Measurements from ENCODE around the gene PTTG1IP. TPM values are rescaled to one million over a fixed set of nuclear protein-coding genes. Genes with fewer than 3 reads are reported as not detected.
A peak's percentile ranks its signal among the peaks of the same experiment; 100 is the strongest.

PTTG1IP gene
- total and polyA plus RNA-seq, 2 experiments from 2014 or later: 676 to 814 TPM

GRCh38 chr21:44817506-44817880, 56.0 kb downstream of the PTTG1IP start:
- Histone ChIP-seq H3K79me2 (ENCODE audit: insufficient read depth) (peaks cover 50% of the 10 kb centered on the region), H3K4me3 (peak overlapping the region; percentile 82), H3K9me2 (ENCODE audit: insufficient read depth) (no peaks in the 10 kb centered on the region), H3K9me3 (ENCODE audit: low read depth) (no peaks in the 10 kb centered on the region), H3K27me3 (replicated peaks; ENCODE audit: insufficient read depth) (no peaks in the 10 kb centered on the region), H3K27ac (no peak overlapping the region), H3K4me2 (ENCODE audit: unreplicated experiment) (peak overlapping the region; percentile 84), H3F3A (ENCODE audit: insufficient read depth) (0 out of 2 replicates have a peak, but pooled peaks cover 4% of the 10 kb centered on the region), H3K4me1 (ENCODE audit: insufficient read depth) (peaks cover 16% of the 10 kb centered on the region), H3K9ac (peak overlapping the region; percentile 74), H4K20me1 (ENCODE audit: insufficient read depth) (no peaks in the 10 kb centered on the region), H2AFZ (no peak overlapping the region), H3K36me3 (ENCODE audit: low read depth) (no peaks in the 10 kb centered on the region)
- DNase-seq: peak; percentile 95
- TF ChIP-seq EZH2 (IDR thresholded peaks at IDR 0.05; ENCODE audit: insufficient read depth, poor library complexity, severe bottlenecking) (no peak), EZH2phosphoT487 (IDR thresholded peaks at IDR 0.05; ENCODE audit: insufficient read depth, low read depth) (no peak)
- in situ Hi-C loops (cut with MboI): no loop called here
- WGBS, 2 experiments (ENCODE audit: low coverage in 1 of 2, low lambda C conversion rate in 2 of 2, missing lambda C conversion rate in 2 of 2): 3 to 4% methylated on average over 7 to 39 of the region's 43 CpGs

- DNase-seq: no peak
- H2AFZ ChIP-seq: no peak overlapping the region
- no peaks in the 10 kb centered on the region for H3K36me3 ChIP-seq (ENCODE audit: low read depth)
- TF ChIP-seq EZH2 (IDR thresholded peaks at IDR 0.05; ENCODE audit: insufficient read depth, poor library complexity, severe bottlenecking): no peak
- no peak for TF ChIP-seq EZH2phosphoT487 (IDR thresholded peaks at IDR 0.05; ENCODE audit: insufficient read depth, low read depth)
- WGBS, 2 experiments (ENCODE audit: low coverage in 1 of 2, low lambda C conversion rate in 2 of 2, missing lambda C conversion rate in 2 of 2): 37 to 50% methylated on average over 15 to 57 of the region's 57 CpGs
- peak overlapping the region; percentile 74 for H3K9ac ChIP-seq
- H4K20me1 ChIP-seq (ENCODE audit: insufficient read depth): 0 out of 2 replicates have a peak, but pooled peaks cover 4% of the 10 kb centered on the region
- H3K4me1 ChIP-seq (ENCODE audit: insufficient read depth): peaks cover 16% of the 10 kb centered on the region
- in situ Hi-C loops (cut with MboI): no loop called here
- H3K27me3 ChIP-seq (replicated peaks; ENCODE audit: insufficient read depth): no peaks in the 10 kb centered on the region
- H3K27ac ChIP-seq: no peak overlapping the region
- H3K4me2 ChIP-seq (ENCODE audit: unreplicated experiment): peak overlapping the region; percentile 84
- peaks cover 55% of the 10 kb centered on the region for H3K79me2 ChIP-seq (ENCODE audit: insufficient read depth)
- no peaks in the 10 kb centered on the region for H3K9me3 ChIP-seq (ENCODE audit: low read depth)
- H3F3A ChIP-seq (ENCODE audit: insufficient read depth): 0 out of 2 replicates have a peak, but pooled peaks cover 4% of the 10 kb centered on the region
- H3K4me3 ChIP-seq: peak overlapping the region; percentile 82
- H3K9me2 ChIP-seq (ENCODE audit: insufficient read depth): no peaks in the 10 kb centered on the region
Observed at GRCh38 chr21:44816761-44817505, 56.6 kb downstream of the PTTG1IP start.

- H3K9ac ChIP-seq: no peak overlapping the region
- 0 out of 2 replicates have a peak, but pooled peaks cover 4% of the 10 kb centered on the region for H3F3A ChIP-seq (ENCODE audit: insufficient read depth)
- H4K20me1 ChIP-seq (ENCODE audit: insufficient read depth): 0 out of 2 replicates have a peak, but pooled peaks cover 10% of the 10 kb centered on the region
- TF ChIP-seq EZH2 (IDR thresholded peaks at IDR 0.05; ENCODE audit: insufficient read depth, poor library complexity, severe bottlenecking) (no peak), EZH2phosphoT487 (IDR thresholded peaks at IDR 0.05; ENCODE audit: insufficient read depth, low read depth) (no peak)
- peaks cover 13% of the 10 kb centered on the region for H3K4me1 ChIP-seq (ENCODE audit: insufficient read depth)
- no peak overlapping the region for H2AFZ ChIP-seq
- peaks cover 64% of the 10 kb centered on the region for H3K79me2 ChIP-seq (ENCODE audit: insufficient read depth)
- H3K4me3 ChIP-seq: 0 out of 2 replicates have a peak overlapping the region, but pooled peaks have one; percentile 15
- no peak overlapping the region for H3K4me2 ChIP-seq (ENCODE audit: unreplicated experiment)
- no peaks in the 10 kb centered on the region for H3K36me3 ChIP-seq (ENCODE audit: low read depth)
- 71% methylated on average over 9 to 10 of the region's 10 CpGs for WGBS, 2 experiments (ENCODE audit: low coverage in 1 of 2, low lambda C conversion rate in 2 of 2, missing lambda C conversion rate in 2 of 2)
- H3K9me3 ChIP-seq (ENCODE audit: low read depth): no peaks in the 10 kb centered on the region
- no peak overlapping the region for H3K27ac ChIP-seq
- no peaks in the 10 kb centered on the region for H3K9me2 ChIP-seq (ENCODE audit: insufficient read depth)
- DNase-seq: peak; percentile 16
- H3K27me3 ChIP-seq (replicated peaks; ENCODE audit: insufficient read depth): no peaks in the 10 kb centered on the region
- in situ Hi-C loops (cut with MboI): no loop called here
Observed at GRCh38 chr21:44815852-44816628, 57.5 kb downstream of the PTTG1IP start.

GRCh38 chr21:44815225-44815624, 58.3 kb downstream of the PTTG1IP start:
- no peaks in the 10 kb centered on the region for H3K9me3 ChIP-seq (ENCODE audit: low read depth)
- in situ Hi-C loops (cut with MboI): no loop called here
- no peaks in the 10 kb centered on the region for H3K27me3 ChIP-seq (replicated peaks; ENCODE audit: insufficient read depth)
- TF ChIP-seq EZH2 (IDR thresholded peaks at IDR 0.05; ENCODE audit: insufficient read depth, poor library complexity, severe bottlenecking) (no peak), EZH2phosphoT487 (IDR thresholded peaks at IDR 0.05; ENCODE audit: insufficient read depth, low read depth) (no peak)
- 84 to 86% methylated on average over 8 of the region's 8 CpGs for WGBS, 2 experiments (ENCODE audit: low coverage in 1 of 2, low lambda C conversion rate in 2 of 2, missing lambda C conversion rate in 2 of 2)
- H3K4me1 ChIP-seq (ENCODE audit: insufficient read depth): peaks cover 8% of the 10 kb centered on the region; the same call in 1 of the 2 replicates
- H4K20me1 ChIP-seq (ENCODE audit: insufficient read depth): 0 out of 2 replicates have a peak, but pooled peaks cover 10% of the 10 kb centered on the region
- H3K9ac ChIP-seq: no peak overlapping the region
- DNase-seq: no peak
- H3K9me2 ChIP-seq (ENCODE audit: insufficient read depth): no peaks in the 10 kb centered on the region
- H3K4me3 ChIP-seq: no peak overlapping the region
- H3K36me3 ChIP-seq (ENCODE audit: low read depth): no peaks in the 10 kb centered on the region
- no peak overlapping the region for H3K4me2 ChIP-seq (ENCODE audit: unreplicated experiment)
- H3K27ac ChIP-seq: no peak overlapping the region
- H3K79me2 ChIP-seq (ENCODE audit: insufficient read depth): peaks cover 72% of the 10 kb centered on the region
- H2AFZ ChIP-seq: no peak overlapping the region
- H3F3A ChIP-seq (ENCODE audit: insufficient read depth): 0 out of 2 replicates have a peak, but pooled peaks cover 4% of the 10 kb centered on the region
